NCI-H1417 (cell line): ENCODE results near the gene RPP14.

Source experiments
- DNase-seq, 3 experiments: peaks; one replicate each; lab custom pipeline; 2025; lab: John Stamatoyannopoulos, UW

The RPP14 gene

DNA sequence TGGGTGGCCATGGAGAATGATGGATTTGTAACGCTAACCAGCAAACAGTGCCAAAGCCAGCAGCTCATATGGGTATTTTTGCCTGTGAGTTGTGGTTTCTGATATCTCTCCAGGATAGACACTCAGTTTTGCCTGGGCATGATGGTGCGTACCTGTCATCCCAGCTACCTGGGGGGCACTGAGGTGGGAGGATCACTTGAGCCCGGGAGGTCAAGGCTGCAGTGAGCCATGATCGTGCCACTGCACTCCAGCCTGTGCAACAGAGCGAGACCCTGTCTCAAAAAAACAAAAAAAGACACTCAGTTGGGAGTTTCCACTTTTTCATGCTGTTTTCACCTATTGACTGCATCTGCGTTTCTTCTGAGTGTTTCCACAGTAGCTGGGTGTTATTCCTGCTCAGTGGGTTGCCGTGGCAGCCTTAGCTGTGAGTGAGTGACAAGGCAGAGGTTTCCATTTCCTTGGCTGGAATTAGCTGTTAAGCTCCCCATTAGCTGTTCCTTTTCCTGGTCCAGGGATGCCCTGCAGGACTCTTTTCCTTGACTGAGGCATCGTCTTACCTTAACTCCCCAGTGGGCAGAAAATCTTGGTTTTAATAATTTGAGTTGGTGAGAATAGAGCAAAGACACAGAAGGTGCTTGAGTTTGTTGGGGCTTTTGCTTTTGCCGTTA is 14.2 kb upstream of the RPP14 start:
- no peak for DNase-seq

GRCh38 chr3:58292866-58293265 is 13.2 kb upstream of the RPP14 start:
- DNase-seq: no peak

DNA sequence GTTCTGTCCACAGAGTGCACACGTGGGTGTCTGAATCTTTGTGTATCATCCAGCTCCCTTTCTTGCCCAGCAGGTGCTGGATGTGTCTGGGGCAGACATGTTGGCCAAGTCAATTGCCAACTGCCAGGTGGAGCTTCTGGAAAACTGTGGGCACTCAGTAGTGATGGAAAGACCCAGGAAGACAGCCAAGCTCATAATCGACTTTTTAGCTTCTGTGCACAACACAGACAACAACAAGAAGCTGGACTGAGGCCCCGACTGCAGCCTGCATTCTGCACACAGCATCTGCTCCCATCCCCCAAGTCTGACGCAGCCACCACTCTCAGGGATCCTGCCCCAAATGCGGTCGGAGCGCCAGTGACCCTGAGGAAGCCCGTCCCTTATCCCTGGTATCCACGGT is 12.5 kb upstream of the RPP14 start:
- DNase-seq: no peak

DNA sequence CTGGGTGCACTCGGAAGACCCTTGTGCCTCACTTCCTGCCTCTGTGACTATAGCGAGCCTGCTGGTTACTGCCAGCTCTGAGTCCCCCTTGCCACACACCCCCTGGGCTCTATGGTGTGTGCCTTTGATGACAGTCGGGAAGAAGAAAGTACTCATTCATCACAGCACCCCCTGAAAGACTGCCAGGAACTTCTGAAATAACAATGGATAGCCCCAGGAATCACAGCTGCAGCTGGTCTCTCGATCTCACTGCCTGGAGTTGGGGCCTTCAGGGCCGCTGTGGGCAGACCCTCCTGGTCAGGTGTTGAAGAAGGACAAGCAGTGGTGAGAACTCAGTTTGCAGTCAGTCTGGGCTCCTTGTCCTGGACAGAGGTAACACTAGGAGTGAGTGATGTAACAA is 9.8 kb upstream of the RPP14 start:
- no peak for DNase-seq

DNA sequence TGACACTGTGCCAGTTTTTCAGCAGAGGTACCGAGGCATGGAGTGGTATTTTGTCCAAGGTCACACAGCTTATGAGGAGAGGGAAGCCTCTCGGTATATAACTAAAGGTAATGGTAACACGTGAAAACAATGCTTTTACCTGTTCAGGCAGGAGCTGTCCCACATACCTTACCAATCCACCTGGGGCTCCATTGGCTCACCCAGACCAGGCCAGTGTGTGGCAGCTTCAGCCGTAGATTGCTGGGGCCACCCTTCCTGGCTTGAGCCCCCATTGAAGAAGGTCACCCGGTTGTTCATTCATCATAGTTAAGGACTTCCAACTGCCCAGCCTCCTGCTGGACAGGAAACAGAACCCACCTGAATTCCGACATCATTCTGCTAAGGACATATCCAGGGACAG is 9.2 kb upstream of the RPP14 start:
- no peak for DNase-seq

- no peak for DNase-seq
These were observed 7.9 kb upstream of the RPP14 start for GRCh38 chr3:58298190-58298589.

GRCh38 chr3:58299075-58299474 is 7.0 kb upstream of the RPP14 start:
- DNase-seq: no peak

DNA sequence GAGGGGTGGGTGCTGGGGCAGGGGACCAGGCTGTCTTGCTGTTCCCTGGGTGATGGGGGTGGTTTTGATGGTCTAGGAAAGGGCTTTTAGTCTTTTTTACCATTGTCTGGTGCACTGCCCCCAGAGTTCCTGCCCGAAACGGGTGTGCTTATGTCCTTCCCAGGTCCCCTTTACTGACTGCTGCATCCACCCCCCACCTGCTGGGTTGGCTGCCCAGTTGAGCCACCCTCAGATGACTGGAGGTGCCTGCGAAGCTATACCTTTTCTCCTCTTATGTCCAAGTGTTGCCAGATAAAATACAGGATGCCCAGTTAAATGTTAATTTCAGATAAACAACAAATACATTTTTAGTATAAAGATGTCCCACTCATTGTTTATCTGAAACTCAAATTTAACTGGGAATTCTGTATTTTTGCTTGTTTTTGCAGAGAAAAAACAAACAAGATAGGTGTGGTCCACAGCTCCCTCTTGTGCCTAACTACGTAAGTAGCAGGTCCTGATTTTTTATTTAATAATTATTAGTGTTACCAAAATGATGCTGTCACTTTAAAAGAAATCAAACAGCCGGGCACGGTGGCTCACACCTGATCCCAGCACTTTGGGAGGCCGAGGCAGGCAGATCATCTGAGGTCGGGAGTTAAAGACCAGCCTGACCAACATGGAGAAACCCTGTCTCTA is 6.1 kb upstream of the RPP14 start:
- peak in 1 of 3 experiments; percentile 37 for DNase-seq

GRCh38 chr3:58307639-58308215 is 1.7 kb downstream of the RPP14 start:
- peak in 2 of 3 experiments; percentile 1 to 8 for DNase-seq

GRCh38 chr3:58308728-58309127 is 2.7 kb downstream of the RPP14 start:
- no peak for DNase-seq

DNA sequence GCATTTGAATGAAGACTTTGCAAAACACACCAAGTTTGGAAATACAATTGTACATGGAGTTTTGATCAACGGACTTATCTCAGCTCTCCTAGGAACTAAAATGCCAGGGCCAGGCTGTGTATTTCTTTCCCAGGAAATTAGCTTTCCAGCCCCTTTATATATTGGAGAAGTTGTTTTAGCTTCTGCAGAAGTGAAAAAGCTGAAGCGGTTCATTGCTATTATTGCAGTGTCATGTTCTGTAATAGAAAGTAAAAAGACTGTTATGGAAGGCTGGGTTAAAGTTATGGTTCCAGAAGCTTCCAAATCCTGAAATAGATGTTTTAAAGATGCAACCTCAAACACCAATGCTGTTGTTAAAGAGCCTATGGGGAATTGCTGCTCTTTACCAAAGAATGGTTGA is 11.8 kb downstream of the RPP14 start:
- no peak for DNase-seq

DNA sequence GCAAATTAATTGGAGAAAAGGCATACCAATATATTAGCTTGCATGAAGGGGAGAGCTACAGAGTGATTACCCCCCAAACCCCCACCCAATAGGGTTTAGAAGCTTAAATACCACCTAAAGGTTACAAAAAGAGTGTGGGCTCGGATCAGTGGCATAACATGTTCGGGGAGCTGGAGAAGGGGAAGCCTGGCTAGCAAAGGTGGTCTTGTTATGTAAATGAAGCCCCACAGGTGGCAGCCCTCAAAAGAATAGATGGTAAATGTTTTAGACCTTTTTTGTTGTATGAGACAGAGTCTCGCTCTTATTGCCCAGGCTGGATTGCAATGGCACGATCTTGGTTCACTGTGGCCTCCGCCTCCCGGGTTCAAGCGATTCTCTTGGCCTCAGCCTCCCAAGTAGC is 15.7 kb downstream of the RPP14 start:
- no peak for DNase-seq

GRCh38 chr3:58322793-58323192 is 16.7 kb downstream of the RPP14 start:
- no peak for DNase-seq

GRCh38 chr3:58323529-58324390 is 17.7 kb downstream of the RPP14 start:
- no peak for DNase-seq

DNA sequence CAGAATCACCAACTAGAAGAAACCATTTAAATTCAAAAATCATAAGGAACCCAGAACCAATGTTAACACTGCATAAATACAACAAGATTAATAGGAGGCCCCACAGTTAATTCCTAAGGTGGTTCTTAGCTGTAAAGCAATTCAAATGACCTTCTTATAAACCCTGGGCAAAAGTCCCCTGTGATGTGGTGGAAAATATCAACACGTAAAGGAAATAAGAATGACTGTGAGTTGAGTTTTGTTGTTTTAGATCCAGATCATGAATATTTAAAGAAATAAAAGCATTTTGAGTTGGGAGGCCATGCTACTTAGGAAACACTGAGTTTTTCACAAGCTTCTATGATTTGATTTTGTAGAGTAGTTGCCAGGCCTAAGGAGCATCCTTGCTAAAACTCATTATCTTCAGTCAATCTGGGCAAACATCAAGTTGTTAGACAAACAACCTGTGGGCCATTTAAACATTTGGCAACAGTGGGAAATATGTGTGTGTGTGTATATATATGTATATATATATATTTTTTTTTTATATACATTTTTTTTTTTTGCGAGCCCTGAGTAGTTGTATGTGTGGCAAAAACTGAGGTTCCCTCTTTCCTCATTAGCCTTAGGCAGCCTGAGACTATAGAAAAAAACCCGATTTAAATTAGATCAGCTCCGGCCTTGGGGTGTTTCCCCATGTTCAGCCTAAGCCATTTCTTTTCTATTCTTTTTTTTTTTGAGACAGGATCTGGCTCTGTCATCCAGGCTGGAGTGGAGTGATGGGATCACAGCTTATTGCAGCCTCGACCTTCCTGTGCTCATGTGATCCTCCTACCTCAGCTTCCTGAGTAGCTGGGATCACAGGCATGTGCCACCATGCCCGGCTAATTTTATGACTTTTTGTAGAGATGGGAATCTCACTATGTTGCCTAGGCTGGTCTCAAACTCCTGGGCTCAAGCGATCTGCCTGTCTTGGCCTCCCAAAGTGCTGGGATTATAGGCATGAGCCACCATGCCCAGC is 18.6 kb downstream of the RPP14 start:
- DNase-seq: no peak

GRCh38 chr3:58325525-58325992 is 19.5 kb downstream of the RPP14 start:
- no peak for DNase-seq

DNA sequence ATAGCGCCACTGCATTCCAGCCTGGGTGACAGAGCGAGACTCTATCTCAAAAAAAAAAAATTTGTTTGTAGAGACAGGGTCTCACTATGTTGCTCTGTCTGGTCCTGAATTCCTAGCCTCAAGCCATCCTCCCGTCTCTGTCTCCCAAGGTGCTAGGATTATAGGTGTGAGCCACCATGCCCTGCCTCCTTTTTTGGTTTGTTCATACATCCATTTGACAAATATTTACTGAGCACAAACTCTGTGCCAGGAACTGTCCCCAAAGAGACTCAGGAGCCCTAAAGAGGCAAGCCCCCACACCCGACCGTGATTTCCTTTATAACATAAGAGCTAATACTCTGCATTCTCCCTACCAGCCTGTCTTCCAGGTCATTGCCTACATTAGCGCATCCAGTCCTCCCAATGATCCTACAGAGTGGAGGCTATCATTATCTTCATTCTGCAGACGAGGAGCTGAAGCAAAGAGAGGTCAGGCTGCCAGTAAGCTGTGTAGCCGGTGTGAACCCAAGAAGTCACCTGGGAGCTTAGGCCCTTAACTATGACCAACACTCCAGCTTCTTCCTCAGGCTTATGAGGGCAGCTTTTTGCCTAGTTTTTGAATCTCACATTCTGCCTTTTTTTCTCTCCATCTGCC is 20.3 kb downstream of the RPP14 start:
- DNase-seq: no peak

DNA sequence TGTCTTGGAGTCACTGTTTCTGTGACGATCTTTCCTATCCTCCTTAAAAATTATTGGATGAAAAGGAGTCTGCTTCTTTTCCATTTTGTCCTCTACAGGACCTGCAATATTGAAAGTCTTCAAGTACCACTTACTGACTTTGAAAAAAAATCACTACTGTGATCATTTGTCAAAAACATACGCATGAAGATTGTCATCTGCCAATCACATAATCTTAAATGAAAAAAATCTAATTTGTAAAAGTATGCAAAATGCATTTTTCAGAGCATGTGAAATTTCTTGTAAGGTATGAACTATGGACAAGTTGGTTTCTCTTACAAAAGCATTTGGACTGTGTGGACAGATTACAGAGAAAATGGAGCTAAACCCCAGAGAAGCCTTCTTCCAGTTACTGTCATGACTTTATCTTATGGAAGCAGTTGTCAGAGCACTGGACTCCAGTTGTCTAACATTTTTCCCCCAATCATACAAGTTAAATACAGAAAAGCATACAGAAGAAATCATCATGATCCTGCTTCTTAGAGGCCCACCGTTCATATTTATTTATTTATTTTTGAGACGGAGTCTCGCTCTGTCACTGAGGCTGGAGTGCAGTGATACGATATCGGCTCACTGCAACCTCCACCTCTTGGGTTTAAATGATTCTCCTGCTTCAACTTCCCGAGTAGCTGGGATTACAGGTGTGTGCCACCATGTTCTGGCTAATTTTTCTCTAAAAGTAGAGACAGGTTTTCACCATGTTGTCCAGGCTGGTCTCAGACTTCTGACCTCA is 23.3 kb downstream of the RPP14 start:
- DNase-seq: no peak

- DNase-seq: no peak
These were observed 23.9 kb downstream of the RPP14 start for GRCh38 chr3:58329922-58330413.
